Sigmoid colon (tissue), 7 donors: ENCODE measurements around the gene CARD10. TPM values are rescaled to one million over a fixed set of nuclear protein-coding genes. Genes with fewer than 3 reads are reported as not detected.

Experiments
- DNase-seq: peaks from one replicate; pipeline ENCODE4 v3.0.0-alpha.2; 2019
- H3K27ac ChIP-seq, 4 donors: fragments of 200-600 bp; sonication (generic); one replicate each; pipeline ENCODE4 v1.5.1; 2016 to 2019; ENCODE audit warnings: mild to moderate bottlenecking in 1 of 4
- H3K27me3 ChIP-seq, 3 donors: fragments of 200-600 bp; sonication (generic); one replicate each; pipeline ENCODE4 v1.5.1; 2019; ENCODE audit warnings: mild to moderate bottlenecking in 1 of 3
- H3K36me3 ChIP-seq, 4 donors: fragments of 200-600 bp; sonication (generic); one replicate each; pipeline ENCODE4 v1.5.1; 2016 to 2019
- H3K4me1 ChIP-seq, 4 donors: fragments of 200-600 bp; sonication (generic); one replicate each; pipeline ENCODE4 v1.5.1; 2017 to 2019
- H3K4me3 ChIP-seq, 4 donors: fragments of 200-600 bp; sonication (generic); one replicate each; pipeline ENCODE4 v1.5.1; 2017 to 2019; ENCODE audit warnings: mild to moderate bottlenecking in 2 of 4, moderate library complexity in 1 of 4
- H3K9me3 ChIP-seq, 4 donors: fragments of 200-600 bp in 3 of 4; sonication (generic) in 3 of 4; one replicate each; pipeline versions ENCODE4 v1.5.1 to v1.6.1; 2013 to 2019
- CTCF ChIP-seq, 4 experiments: fragments of 450-650 bp in 3 of 4; fragments of 200-600 bp in 1 of 4; IDR thresholded peaks; one replicate each; pipeline ENCODE4 v1.5.1; 2016 to 2019; ENCODE audit warnings: antibody characterized with exemption in 4 of 4, mild to moderate bottlenecking in 3 of 4, moderate library complexity in 2 of 4
- EP300 ChIP-seq, 4 donors: sonication (generic); formaldehyde crosslinking; IDR thresholded peaks; one replicate each; pipeline ENCODE4 v1.6.1; 2017; ENCODE audit warnings: antibody characterized with exemption in 4 of 4
- POLR2A ChIP-seq, 2 donors: fragments of 450-650 bp; IDR thresholded peaks; one replicate each; pipeline ENCODE4 v1.6.1; 2016; ENCODE audit warnings: antibody characterized with exemption in 2 of 2, mild to moderate bottlenecking in 2 of 2, moderate library complexity in 2 of 2
- POLR2AphosphoS5 ChIP-seq, 4 donors: sonication (generic); formaldehyde crosslinking; IDR thresholded peaks; one replicate each; pipeline ENCODE4 v1.6.1; 2017; ENCODE audit warnings: antibody characterized with exemption in 4 of 4
- WGBS, 2 donors: extraction: QIAGEN DNeasy Blood & Tissue Kit; methylation state at CpG; one replicate each; pipeline ENCODE4 v1.1.7; 2013; 5-methylcytosine and 5-hydroxymethylcytosine counted together
- intact Hi-C: fragments of 100-400 bp; cut with DNase I; formaldehyde crosslinking; loops from one replicate; pipeline ENCODE4 v1.15.1; 2023
- polyA plus RNA-seq, 3 donors: library from polyadenylated mRNA; stranded (reverse); fragments of 200-250 nt; gene quantifications; one replicate each; pipeline ENCODE4 v1.2.3, GENCODE V29; 2013
- total RNA-seq, 4 donors: library from RNA; depleted of rRNA; stranded (reverse); fragments of >200 nt; gene quantifications; one replicate each; pipeline ENCODE4 v1.1.0, GENCODE V29; 2016
- donor health status: healthy with polysubstance abuse.
- donor health status: Bipolar disorder and iron deficiency.
- donor health status: healthy.

Gene CARD10
- total and polyA plus RNA-seq, 7 donors: 2.8 to 41.0 (median 8.6) TPM

GRCh38 chr22:37457093-37457893 is 61.9 kb downstream of the CARD10 start:
- WGBS, 2 donors: 33 to 41% methylated on average over 4 of the region's 4 CpGs

GRCh38 chr22:37456346-37456745 is 62.9 kb downstream of the CARD10 start:
- WGBS, 2 donors: 85 to 87% methylated on average over 17 of the region's 17 CpGs
- Histone ChIP-seq H3K27me3 (peaks cover 10 to 87% (median 25%) of the 10 kb centered on the region in 3 donors), H3K4me3 (no peak overlapping the region), H3K9me3 (no peaks in the 10 kb centered on the region), H3K27ac (no peak overlapping the region), H3K36me3 (no peaks in the 10 kb centered on the region), H3K4me1 (no peaks in the 10 kb centered on the region)
- TF ChIP-seq POLR2A (IDR thresholded peaks at IDR 0.05): no peak
- TF ChIP-seq CTCF (IDR thresholded peaks at IDR 0.05): no peak
- TF ChIP-seq POLR2AphosphoS5 (IDR thresholded peaks at IDR 0.05): no peak
- TF ChIP-seq EP300 (IDR thresholded peaks at IDR 0.05): no peak
- DNase-seq: no peak
- intact Hi-C loops: loop anchor here (2.0 kb wide), 1 partner anchor 140 kb away; no protein-coding TSS in a partner anchor

More at GRCh38 chr22:37457093-37457893, 61.9 kb downstream of the CARD10 start:
- Histone ChIP-seq H3K36me3 (no peaks in the 10 kb centered on the region), H3K27me3 (peaks cover 10 to 87% (median 25%) of the 10 kb centered on the region in 3 donors), H3K27ac (no peak overlapping the region), H3K4me3 (no peak overlapping the region), H3K4me1 (no peaks in the 10 kb centered on the region), H3K9me3 (no peaks in the 10 kb centered on the region)
- intact Hi-C loops: loop anchor here (2.0 kb wide), 1 partner anchor 140 kb away; no protein-coding TSS in a partner anchor
- DNase-seq: no peak
- TF ChIP-seq POLR2A (IDR thresholded peaks at IDR 0.05) (no peak), EP300 (IDR thresholded peaks at IDR 0.05) (no peak), CTCF (IDR thresholded peaks at IDR 0.05) (peak; percentile 40 to 71 (median 61)), POLR2AphosphoS5 (IDR thresholded peaks at IDR 0.05) (no peak)

GRCh38 chr22:37455896-37456295 is 63.3 kb downstream of the CARD10 start:
- DNase-seq: no peak
- Histone ChIP-seq H3K27ac (no peak overlapping the region), H3K4me3 (no peak overlapping the region), H3K9me3 (peaks cover 0 to 2% (median 0%) of the 10 kb centered on the region in 4 donors), H3K36me3 (no peaks in the 10 kb centered on the region), H3K27me3 (peaks cover 10 to 84% (median 26%) of the 10 kb centered on the region in 3 donors), H3K4me1 (no peaks in the 10 kb centered on the region)
- 77% methylated on average over 14 of the region's 14 CpGs for WGBS, 2 donors
- TF ChIP-seq POLR2A (IDR thresholded peaks at IDR 0.05): no peak
- no peak for TF ChIP-seq POLR2AphosphoS5 (IDR thresholded peaks at IDR 0.05)
- TF ChIP-seq EP300 (IDR thresholded peaks at IDR 0.05): no peak
- no peak for TF ChIP-seq CTCF (IDR thresholded peaks at IDR 0.05)
- intact Hi-C loops: loop anchor here (2.0 kb wide), 1 partner anchor 139 kb away; no protein-coding TSS in a partner anchor

GRCh38 chr22:37454857-37455686 is 64.1 kb downstream of the CARD10 start:
- WGBS, 2 donors: 13 to 53% methylated on average over 21 of the region's 21 CpGs
- Histone ChIP-seq H3K4me1 (no peaks in the 10 kb centered on the region), H3K9me3 (peaks cover 0 to 6% (median 0%) of the 10 kb centered on the region in 4 donors), H3K4me3 (no peak overlapping the region), H3K27me3 (peaks cover 16 to 84% (median 34%) of the 10 kb centered on the region in 3 donors), H3K36me3 (no peaks in the 10 kb centered on the region), H3K27ac (no peak overlapping the region)
- no peak for DNase-seq
- intact Hi-C loops: no loop called here
- TF ChIP-seq POLR2AphosphoS5 (IDR thresholded peaks at IDR 0.05) (no peak), POLR2A (IDR thresholded peaks at IDR 0.05) (no peak), CTCF (IDR thresholded peaks at IDR 0.05) (no peak), EP300 (IDR thresholded peaks at IDR 0.05) (no peak)
